Heart right ventricle (tissue), 16 donors: ENCODE data around the gene TPRG1L. TPM values are rescaled to one million over a fixed set of nuclear protein-coding genes. Genes with fewer than 3 reads are reported as not detected.
"Not testable (repeated sequence)": the region's sequence is repeated elsewhere in the genome, so short reads cannot be mapped to it uniquely, and the experiment has no call there.

Experiments used
- ATAC-seq, 8 donors: fragments of 200-7000 bp; cut with Tn5 transposase; one replicate each; pipeline ENCODE4 v1.9.1; 2020; ENCODE audit warnings: mild to moderate bottlenecking in 8 of 8, moderate library complexity in 8 of 8, moderate number of reproducible peaks in 1 of 8
- DNase-seq, 2 donors: peaks; one replicate each; pipeline ENCODE4 v3.0.0-alpha.2; 2020
- H3K27ac ChIP-seq, 10 donors: fragments of 200-600 bp; sonication (generic) in 2 of 10; one replicate each; pipeline versions ENCODE4 v1.5.0 to v1.8.0; 2020 to 2022; ENCODE audit warnings: mild to moderate bottlenecking in 3 of 10
- H3K27me3 ChIP-seq, 7 donors: fragments of 200-600 bp; one replicate each; pipeline ENCODE4 v1.8.0; 2021 to 2022; ENCODE audit warnings: mild to moderate bottlenecking in 2 of 7
- H3K36me3 ChIP-seq, 9 donors: fragments of 200-600 bp; sonication (generic) in 1 of 9; one replicate each; pipeline versions ENCODE4 v1.5.0 to v1.8.0; 2020 to 2022; ENCODE audit warnings: mild to moderate bottlenecking in 2 of 9
- H3K4me1 ChIP-seq, 9 donors: fragments of 200-600 bp; sonication (generic) in 1 of 9; one replicate each; pipeline versions ENCODE4 v1.5.0 to v1.8.0; 2020 to 2022; ENCODE audit warnings: mild to moderate bottlenecking in 4 of 9
- H3K4me3 ChIP-seq, 10 donors: fragments of 200-600 bp; sonication (generic) in 2 of 10; one replicate each; pipeline versions ENCODE4 v1.5.0 to v1.8.0; 2020 to 2022; ENCODE audit warnings: mild to moderate bottlenecking in 7 of 10, moderate library complexity in 2 of 10
- H3K9me3 ChIP-seq, 11 donors: fragments of 200-600 bp in 10 of 11; sonication (generic) in 2 of 11; one replicate each; pipeline versions ENCODE4 v1.5.0 to v1.8.0; 2013 to 2022; ENCODE audit warnings: mild to moderate bottlenecking in 2 of 11, control low read depth in 1 of 11, moderate library complexity in 1 of 11
- WGBS, 2 donors: extraction: QIAGEN DNeasy Blood & Tissue Kit; methylation state at CpG; one replicate each; pipeline ENCODE4 v1.1.7; 2013; ENCODE audit warnings: inconsistent platforms in 1 of 2; 5-methylcytosine and 5-hydroxymethylcytosine counted together
- intact Hi-C, 10 donors: fragments of 100-400 bp; cut with DNase I; formaldehyde crosslinking; loops; one replicate each; pipeline versions ENCODE4 v1.11.1 to v1.14.2; 2022
- polyA plus RNA-seq, 2 donors: library from polyadenylated mRNA; stranded (reverse); fragments of 200-250 nt; gene quantifications; one replicate each; pipeline ENCODE4 v1.2.3, GENCODE V29; 2013
- total RNA-seq, 10 donors: library from RNA; stranded (reverse); fragmentation: NEBNext Ultra II Directional in 3 of 10; extraction: Animal tissue kit (Norgen Biotek cat#: 25700) in 3 of 10; gene quantifications; one replicate each; pipeline versions ENCODE4 v1.2.1 to v1.2.4, GENCODE V29; 2021 to 2023
- TF ChIP-seq, protein P1 (sequence below), 9 donors: fragments of 200-600 bp; sonication (generic) in 2 of 9; IDR thresholded peaks; one replicate each; pipeline versions ENCODE4 v1.5.0 to v1.8.0; 2021 to 2022; ENCODE audit warnings: antibody characterized with exemption in 9 of 9, mild to moderate bottlenecking in 5 of 9, moderate library complexity in 1 of 9
- donor health status: Arrhythmogenic right ventricular cardiomyopathy.
- donor health status: ischemic (EF 13 %, LVEDD 7.1; RV severe dilation, severe dysfunction).
- donor health status: healthy with polysubstance abuse.
- donor health status: DM: no; HTN: yes; CAD: no.
- donor health status: DM: no; HTN: no; CAD: no.
- donor health status: ischemic (EF 25% LVEDD 6.9; RV normal size, moderate dysfunction).
- donor health status: ischemic (EF 25% LVEDD 5.7; RV mildly dilated, moderate dysfunction).
- donor health status: healthy.
- donor health status: DM: yes; HTN: yes; CAD: no.
- donor health status: Ischemic cardiomyopathy.
- donor health status: ischemic (EF 35%, LVEDD 5.7; RV mildly dilated, moderate dysfunction).
- donor health status: nonischemic (EF 11% LVEDD 7.7; RV severe dilation, severe dysfunction).
- donor health status: DM: yes; HTN: yes; CAD: no.
- donor health status: PGD.
- donor health status: ischemic (EF 29% LVEDD 5.4; RV normal size, mild dysfunction).
- donor health status: nonischemic (EF 23%, LVEDD 6.1; RV moderate dilation, normal function).

TPRG1L gene
- total and polyA plus RNA-seq, 12 donors, result 15.1 to 60.7 (median 49.0) TPM

- TF ChIP-seq, protein P1, sequence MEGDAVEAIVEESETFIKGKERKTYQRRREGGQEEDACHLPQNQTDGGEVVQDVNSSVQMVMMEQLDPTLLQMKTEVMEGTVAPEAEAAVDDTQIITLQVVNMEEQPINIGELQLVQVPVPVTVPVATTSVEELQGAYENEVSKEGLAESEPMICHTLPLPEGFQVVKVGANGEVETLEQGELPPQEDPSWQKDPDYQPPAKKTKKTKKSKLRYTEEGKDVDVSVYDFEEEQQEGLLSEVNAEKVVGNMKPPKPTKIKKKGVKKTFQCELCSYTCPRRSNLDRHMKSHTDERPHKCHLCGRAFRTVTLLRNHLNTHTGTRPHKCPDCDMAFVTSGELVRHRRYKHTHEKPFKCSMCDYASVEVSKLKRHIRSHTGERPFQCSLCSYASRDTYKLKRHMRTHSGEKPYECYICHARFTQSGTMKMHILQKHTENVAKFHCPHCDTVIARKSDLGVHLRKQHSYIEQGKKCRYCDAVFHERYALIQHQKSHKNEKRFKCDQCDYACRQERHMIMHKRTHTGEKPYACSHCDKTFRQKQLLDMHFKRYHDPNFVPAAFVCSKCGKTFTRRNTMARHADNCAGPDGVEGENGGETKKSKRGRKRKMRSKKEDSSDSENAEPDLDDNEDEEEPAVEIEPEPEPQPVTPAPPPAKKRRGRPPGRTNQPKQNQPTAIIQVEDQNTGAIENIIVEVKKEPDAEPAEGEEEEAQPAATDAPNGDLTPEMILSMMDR (IDR thresholded peaks at IDR 0.05), result peak; percentile 45 to 75 (median 70)
- not testable (repeated sequence) for H3K4me3 ChIP-seq, H3K9me3 ChIP-seq, H3K36me3 ChIP-seq, DNase-seq, ATAC-seq, H3K27ac ChIP-seq, H3K27me3 ChIP-seq
- H3K4me1 ChIP-seq, result peaks cover 12 to 44% (median 33%) of the 10 kb centered on the region in 9 donors
- intact Hi-C loops, result loop anchor here in 3 of 10 donors (2.0 kb wide), 2 partner anchors 56 to 130 kb away; no protein-coding TSS in a partner anchor
- WGBS, 2 donors, result 27 to 33% methylated on average over 12 to 15 of the region's 15 CpGs
Measured at GRCh38 chr1:3621151-3621671, 3.6 kb upstream of the TPRG1L start.

DNA sequence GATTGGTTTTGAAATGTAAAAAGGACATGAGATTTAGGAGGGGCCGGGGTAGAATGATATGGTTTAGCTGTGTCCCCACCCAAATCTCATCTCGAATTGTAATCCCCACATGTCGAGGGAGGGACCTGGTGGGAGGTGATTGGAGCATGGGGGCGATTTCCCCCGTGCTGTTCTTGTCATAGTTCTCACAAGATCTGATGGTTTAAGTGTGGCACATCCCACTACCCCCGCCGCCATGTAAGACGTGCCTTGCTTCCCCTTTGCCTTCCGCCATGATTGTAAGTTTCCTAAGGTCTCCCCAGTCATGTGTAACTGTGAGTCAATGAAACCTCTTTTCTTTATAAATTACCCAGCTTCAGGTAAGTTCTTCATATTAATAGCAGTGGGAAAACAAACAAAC, 2.7 kb upstream of the TPRG1L start:
- 82 to 85% methylated on average over 9 of the region's 9 CpGs for WGBS, 2 donors
- Histone ChIP-seq H3K36me3 (peaks cover 0 to 13% (median 0%) of the 10 kb centered on the region in 9 donors), H3K4me1 (peaks cover 12 to 46% (median 34%) of the 10 kb centered on the region in 9 donors)
- ATAC-seq, H3K9me3 ChIP-seq, DNase-seq, H3K27me3 ChIP-seq, H3K27ac ChIP-seq, H3K4me3 ChIP-seq, intact Hi-C loops: not testable (repeated sequence)

GRCh38 chr1:3623441-3624199, 1.2 kb upstream of the TPRG1L start:
- Histone ChIP-seq H3K4me1 (peaks cover 12 to 43% (median 30%) of the 10 kb centered on the region in 9 donors), H3K27ac (peak overlapping the region in 8 of 10 donors; percentile 36 to 91 (median 79)), H3K36me3 (peaks cover 0 to 28% (median 13%) of the 10 kb centered on the region in 9 donors), H3K9me3 (no peaks in the 10 kb centered on the region), H3K27me3 (no peaks in the 10 kb centered on the region), H3K4me3 (peak overlapping the region; percentile 75 to 100 (median 96))
- 34% methylated on average over 23 of the region's 23 CpGs for WGBS, 2 donors
- DNase-seq (peak in 1 of 2 donors; percentile 10), ATAC-seq (no peak)
- TF ChIP-seq, protein P1 (IDR thresholded peaks at IDR 0.05), result no peak
- intact Hi-C loops, result no loop called here

DNA sequence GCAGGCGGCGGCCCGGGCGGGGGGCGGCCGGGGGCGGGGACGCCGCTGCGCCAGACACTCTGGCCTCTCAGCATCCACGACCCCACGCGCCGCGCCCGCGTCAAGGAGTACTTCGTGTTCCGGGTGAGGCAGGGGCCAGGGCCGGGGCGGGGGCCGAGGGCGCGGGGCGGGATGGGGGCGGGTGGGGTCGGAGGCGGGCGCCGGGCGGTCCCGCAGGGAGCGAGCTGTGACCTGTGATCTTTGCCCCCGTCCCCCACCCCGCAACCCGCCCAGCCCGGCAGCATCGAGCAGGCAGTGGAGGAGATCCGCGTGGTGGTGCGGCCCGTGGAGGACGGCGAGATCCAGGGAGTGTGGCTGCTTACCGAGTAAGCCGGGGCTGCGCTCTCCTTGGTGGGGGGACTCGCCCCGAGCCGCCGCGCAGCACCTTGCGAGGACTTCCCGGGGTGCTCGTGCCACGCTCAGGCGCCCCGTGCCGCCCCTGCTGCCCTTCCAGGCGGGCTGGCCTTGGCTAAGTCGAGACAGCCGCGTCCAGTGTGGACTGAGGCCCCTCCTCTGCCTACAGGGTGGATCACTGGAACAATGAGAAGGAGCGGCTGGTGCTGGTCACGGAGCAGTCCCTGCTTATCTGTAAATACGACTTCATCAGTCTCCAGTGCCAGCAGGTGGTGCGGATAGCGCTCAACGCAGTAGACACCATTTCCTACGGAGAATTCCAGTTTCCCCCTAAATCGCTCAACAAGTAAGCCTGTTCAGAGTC, 514 bp downstream of the TPRG1L start:
- Histone ChIP-seq H3K27ac (peak overlapping the region; percentile 24 to 91 (median 82)), H3K4me3 (peak overlapping the region; percentile 75 to 100 (median 92)), H3K9me3 (no peaks in the 10 kb centered on the region), H3K36me3 (peaks cover 0 to 45% (median 26%) of the 10 kb centered on the region in 9 donors), H3K27me3 (no peaks in the 10 kb centered on the region), H3K4me1 (peaks cover 12 to 40% (median 27%) of the 10 kb centered on the region in 9 donors)
- intact Hi-C loops, result no loop called here
- TF ChIP-seq, protein P1 (IDR thresholded peaks at IDR 0.05), result no peak
- WGBS, 2 donors, result 2% methylated on average over 50 to 68 of the region's 71 CpGs
- ATAC-seq (peak in 5 of 8 donors; percentile 3 to 23 (median 14)), DNase-seq (peak; percentile 29 to 34)
